ENCODE data around the gene CDH4. TPM values are rescaled to one million over a fixed set of nuclear protein-coding genes. Genes with fewer than 3 reads are reported as not detected.

CDH4 gene
- total RNA-seq, 2 donors from 2014 or later = not detected

- peaks cover 4% of the 10 kb centered on the region for H3K9me3 Mint-ChIP-seq
- H3K27ac Mint-ChIP-seq = no peak overlapping the region
- H3K27me3 Mint-ChIP-seq = no peaks in the 10 kb centered on the region
- no peaks in the 10 kb centered on the region for H3K36me3 Mint-ChIP-seq
- peak; percentile 7 to 21 for ATAC-seq
- H3K4me3 Mint-ChIP-seq = no peak overlapping the region
- no peaks in the 10 kb centered on the region for H3K4me1 Mint-ChIP-seq (ENCODE audit: low read depth in 2 of 2)
- no peak for DNase-seq (ENCODE audit: low spot score)
These were observed 41.9 kb downstream of the CDH4 start for GRCh38 chr20:61293951-61294350.

GRCh38 chr20:61295249-61295648 lies 43.2 kb downstream of the CDH4 start:
- DNase-seq (ENCODE audit: low spot score) (no peak), ATAC-seq (no peak)
- no peak overlapping the region for H3K4me3 Mint-ChIP-seq
- no peaks in the 10 kb centered on the region for H3K4me1 Mint-ChIP-seq (ENCODE audit: low read depth in 2 of 2)
- H3K36me3 Mint-ChIP-seq = no peaks in the 10 kb centered on the region
- peaks cover 4% of the 10 kb centered on the region for H3K9me3 Mint-ChIP-seq
- no peaks in the 10 kb centered on the region for H3K27me3 Mint-ChIP-seq
- no peak overlapping the region for H3K27ac Mint-ChIP-seq

GRCh38 chr20:61295682-61296628 lies 43.9 kb downstream of the CDH4 start:
- Mint-ChIP-seq H3K36me3 (no peaks in the 10 kb centered on the region), H3K4me3 (no peak overlapping the region), H3K9me3 (peaks cover 4% of the 10 kb centered on the region), H3K27me3 (no peaks in the 10 kb centered on the region), H3K27ac (no peak overlapping the region), H3K4me1 (ENCODE audit: low read depth in 2 of 2) (no peaks in the 10 kb centered on the region)
- ATAC-seq (no peak), DNase-seq (ENCODE audit: low spot score) (no peak)

- H3K27ac Mint-ChIP-seq = no peak overlapping the region
- H3K4me3 Mint-ChIP-seq = no peak overlapping the region
- no peak for DNase-seq (ENCODE audit: low spot score)
- H3K4me1 Mint-ChIP-seq (ENCODE audit: low read depth in 2 of 2) = no peaks in the 10 kb centered on the region
- ATAC-seq = no peak
- H3K27me3 Mint-ChIP-seq = no peaks in the 10 kb centered on the region
- peaks cover 4% of the 10 kb centered on the region for H3K9me3 Mint-ChIP-seq
- no peaks in the 10 kb centered on the region for H3K36me3 Mint-ChIP-seq
These were observed 44.6 kb downstream of the CDH4 start for GRCh38 chr20:61296629-61297019.

GRCh38 chr20:61297491-61297890 lies 45.4 kb downstream of the CDH4 start:
- Mint-ChIP-seq H3K36me3 (no peaks in the 10 kb centered on the region), H3K4me3 (no peak overlapping the region), H3K27ac (no peak overlapping the region), H3K27me3 (no peaks in the 10 kb centered on the region), H3K9me3 (peaks cover 4% of the 10 kb centered on the region), H3K4me1 (ENCODE audit: low read depth in 2 of 2) (no peaks in the 10 kb centered on the region)
- DNase-seq (ENCODE audit: low spot score) = no peak
- ATAC-seq = no peak

GRCh38 chr20:61297986-61298385 lies 45.9 kb downstream of the CDH4 start:
- H3K36me3 Mint-ChIP-seq = no peaks in the 10 kb centered on the region
- no peaks in the 10 kb centered on the region for H3K27me3 Mint-ChIP-seq
- H3K9me3 Mint-ChIP-seq = peaks cover 4% of the 10 kb centered on the region
- no peak for DNase-seq (ENCODE audit: low spot score)
- no peak overlapping the region for H3K4me3 Mint-ChIP-seq
- no peak for ATAC-seq
- no peaks in the 10 kb centered on the region for H3K4me1 Mint-ChIP-seq (ENCODE audit: low read depth in 2 of 2)
- no peak overlapping the region for H3K27ac Mint-ChIP-seq

GRCh38 chr20:61298661-61299060 lies 46.6 kb downstream of the CDH4 start:
- ATAC-seq (no peak), DNase-seq (ENCODE audit: low spot score) (no peak)
- Mint-ChIP-seq H3K36me3 (no peaks in the 10 kb centered on the region), H3K4me1 (ENCODE audit: low read depth in 2 of 2) (no peaks in the 10 kb centered on the region), H3K9me3 (peaks cover 4% of the 10 kb centered on the region), H3K27me3 (no peaks in the 10 kb centered on the region), H3K27ac (no peak overlapping the region), H3K4me3 (no peak overlapping the region)

- no peak overlapping the region for H3K27ac Mint-ChIP-seq
These were observed 47.0 kb downstream of the CDH4 start for GRCh38 chr20:61299104-61299503.

GRCh38 chr20:61299618-61300017 lies 47.6 kb downstream of the CDH4 start:
- Mint-ChIP-seq H3K4me3 (no peak overlapping the region), H3K36me3 (no peaks in the 10 kb centered on the region), H3K27ac (no peak overlapping the region), H3K27me3 (no peaks in the 10 kb centered on the region), H3K9me3 (peaks cover 4% of the 10 kb centered on the region), H3K4me1 (ENCODE audit: low read depth in 2 of 2) (no peaks in the 10 kb centered on the region)
- no peak for ATAC-seq
- no peak for DNase-seq (ENCODE audit: low spot score)

More at GRCh38 chr20:61299104-61299503, 47.0 kb downstream of the CDH4 start:
- no peaks in the 10 kb centered on the region for H3K27me3 Mint-ChIP-seq
- H3K4me1 Mint-ChIP-seq (ENCODE audit: low read depth in 2 of 2) = no peaks in the 10 kb centered on the region
- H3K9me3 Mint-ChIP-seq = peaks cover 4% of the 10 kb centered on the region
- no peak for DNase-seq (ENCODE audit: low spot score)
- H3K36me3 Mint-ChIP-seq = no peaks in the 10 kb centered on the region
- H3K4me3 Mint-ChIP-seq = no peak overlapping the region
- no peak for ATAC-seq

GRCh38 chr20:61300293-61300692 lies 48.2 kb downstream of the CDH4 start:
- H3K4me3 Mint-ChIP-seq = no peak overlapping the region
- DNase-seq (ENCODE audit: low spot score) (no peak), ATAC-seq (peak; percentile 18 to 36)
- H3K36me3 Mint-ChIP-seq = no peaks in the 10 kb centered on the region
- H3K9me3 Mint-ChIP-seq = peaks cover 4% of the 10 kb centered on the region
- H3K27me3 Mint-ChIP-seq = no peaks in the 10 kb centered on the region
- no peaks in the 10 kb centered on the region for H3K4me1 Mint-ChIP-seq (ENCODE audit: low read depth in 2 of 2)
- no peak overlapping the region for H3K27ac Mint-ChIP-seq

GRCh38 chr20:61300709-61301108 lies 48.6 kb downstream of the CDH4 start:
- H3K27me3 Mint-ChIP-seq = no peaks in the 10 kb centered on the region
- peaks cover 4% of the 10 kb centered on the region for H3K9me3 Mint-ChIP-seq
- no peak overlapping the region for H3K27ac Mint-ChIP-seq
- no peaks in the 10 kb centered on the region for H3K36me3 Mint-ChIP-seq
- no peaks in the 10 kb centered on the region for H3K4me1 Mint-ChIP-seq (ENCODE audit: low read depth in 2 of 2)
- ATAC-seq (no peak), DNase-seq (ENCODE audit: low spot score) (no peak)
- H3K4me3 Mint-ChIP-seq = no peak overlapping the region

GRCh38 chr20:61301711-61302525 lies 49.9 kb downstream of the CDH4 start:
- Mint-ChIP-seq H3K9me3 (no peaks in the 10 kb centered on the region), H3K27me3 (no peaks in the 10 kb centered on the region), H3K4me3 (no peak overlapping the region), H3K27ac (no peak overlapping the region), H3K36me3 (no peaks in the 10 kb centered on the region), H3K4me1 (ENCODE audit: low read depth in 2 of 2) (no peaks in the 10 kb centered on the region)
- DNase-seq (ENCODE audit: low spot score) (no peak), ATAC-seq (no peak)

- ATAC-seq (peak in 1 of 2 donors; percentile 4), DNase-seq (ENCODE audit: low spot score) (no peak)
- H3K4me1 Mint-ChIP-seq (ENCODE audit: low read depth in 2 of 2) = no peaks in the 10 kb centered on the region
- no peak overlapping the region for H3K4me3 Mint-ChIP-seq
- H3K9me3 Mint-ChIP-seq = no peaks in the 10 kb centered on the region
- H3K27ac Mint-ChIP-seq = no peak overlapping the region
- no peaks in the 10 kb centered on the region for H3K36me3 Mint-ChIP-seq
- H3K27me3 Mint-ChIP-seq = no peaks in the 10 kb centered on the region
These were observed 51.2 kb downstream of the CDH4 start for GRCh38 chr20:61303217-61303616.

- Mint-ChIP-seq H3K27me3 (no peaks in the 10 kb centered on the region), H3K27ac (no peak overlapping the region), H3K4me1 (ENCODE audit: low read depth in 2 of 2) (no peaks in the 10 kb centered on the region), H3K9me3 (no peaks in the 10 kb centered on the region), H3K36me3 (no peaks in the 10 kb centered on the region), H3K4me3 (no peak overlapping the region)
- ATAC-seq (peak in 1 of 2 donors; percentile 18), DNase-seq (ENCODE audit: low spot score) (no peak)
These were observed 51.6 kb downstream of the CDH4 start for GRCh38 chr20:61303675-61304074.

Measured in natural killer cell treated with Interleukin-12 subunit alpha and Interleukin-12 subunit beta and Interleukin-15 and Interleukin-18, amount 100 ng/mL, for 72 hours (primary cell).